Head of caudate nucleus (tissue), 42 donors: ENCODE measurements around the gene CLOCK.

ENCODE experiments used
- DNase-seq, 42 donors: peaks; one replicate each; pipeline versions ENCODE4 v3.0.0 to v3.0.0-alpha.2; 2020 to 2021; ENCODE audit warnings: mixed read lengths in 7 of 42
- intact Hi-C: fragments of 100-400 bp; cut with DNase I; formaldehyde crosslinking; loops from one replicate; pipeline ENCODE4 v1.15.0; 2022

Gene CLOCK

GRCh38 chr4:55440786-55441185 is 105.9 kb downstream of the CLOCK start:
- DNase-seq = no peak
- intact Hi-C loops = no loop called here

- intact Hi-C loops = loop anchor here (10.0 kb wide), 1 partner anchor 106 kb away; the partner anchor contains the start of gene CLOCK
- DNase-seq = no peak
Observed at GRCh38 chr4:55439023-55439422, 107.7 kb downstream of the CLOCK start.

DNA sequence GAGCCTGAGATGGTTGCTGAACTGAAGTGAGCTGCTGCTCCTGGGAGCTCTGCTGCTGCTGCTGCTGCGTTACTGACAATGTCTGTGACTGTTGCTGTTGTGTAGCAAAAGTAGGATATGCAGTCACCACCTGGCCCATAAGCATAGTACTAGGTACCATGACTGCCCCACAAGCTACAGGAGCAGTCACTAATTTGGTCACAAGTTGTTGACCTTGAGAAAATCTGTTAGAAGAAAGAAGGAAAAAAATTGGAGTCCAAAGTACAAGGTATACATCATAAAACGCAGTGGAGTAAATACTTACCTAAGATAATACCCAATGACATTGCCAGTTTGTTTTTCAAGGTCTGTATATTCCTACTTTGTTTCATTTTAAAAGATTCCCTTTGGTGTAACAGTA is 108.4 kb downstream of the CLOCK start:
- no peak for DNase-seq
- intact Hi-C loops = loop anchor here (10.0 kb wide), 1 partner anchor 106 kb away; the partner anchor contains the start of gene CLOCK

DNA sequence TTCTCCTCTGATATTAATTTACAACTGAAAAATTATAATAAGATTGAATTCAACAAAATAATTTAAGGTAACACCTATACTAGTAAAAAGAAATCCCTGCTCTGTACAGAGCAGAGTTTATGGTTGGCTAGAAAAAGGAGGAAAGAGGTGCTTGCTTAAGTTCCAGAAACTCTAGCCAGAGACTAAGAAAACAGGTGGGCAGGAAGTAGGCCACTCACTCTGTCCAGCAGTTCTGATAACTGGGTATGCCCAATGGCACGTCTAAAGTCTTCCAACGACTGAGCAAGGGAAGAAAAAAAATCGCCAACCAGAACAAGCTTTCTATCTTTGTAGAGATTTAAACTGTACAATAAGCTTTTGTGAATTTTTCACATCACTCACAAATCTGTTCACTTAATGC is 108.9 kb downstream of the CLOCK start:
- intact Hi-C loops = loop anchor here (10.0 kb wide), 1 partner anchor 107 kb away; the partner anchor contains the start of gene CLOCK

GRCh38 chr4:55437356-55437796 is 109.3 kb downstream of the CLOCK start:
- DNase-seq = no peak

More for the DNA sequence above, 108.9 kb downstream of the CLOCK start:
- no peak for DNase-seq

DNA sequence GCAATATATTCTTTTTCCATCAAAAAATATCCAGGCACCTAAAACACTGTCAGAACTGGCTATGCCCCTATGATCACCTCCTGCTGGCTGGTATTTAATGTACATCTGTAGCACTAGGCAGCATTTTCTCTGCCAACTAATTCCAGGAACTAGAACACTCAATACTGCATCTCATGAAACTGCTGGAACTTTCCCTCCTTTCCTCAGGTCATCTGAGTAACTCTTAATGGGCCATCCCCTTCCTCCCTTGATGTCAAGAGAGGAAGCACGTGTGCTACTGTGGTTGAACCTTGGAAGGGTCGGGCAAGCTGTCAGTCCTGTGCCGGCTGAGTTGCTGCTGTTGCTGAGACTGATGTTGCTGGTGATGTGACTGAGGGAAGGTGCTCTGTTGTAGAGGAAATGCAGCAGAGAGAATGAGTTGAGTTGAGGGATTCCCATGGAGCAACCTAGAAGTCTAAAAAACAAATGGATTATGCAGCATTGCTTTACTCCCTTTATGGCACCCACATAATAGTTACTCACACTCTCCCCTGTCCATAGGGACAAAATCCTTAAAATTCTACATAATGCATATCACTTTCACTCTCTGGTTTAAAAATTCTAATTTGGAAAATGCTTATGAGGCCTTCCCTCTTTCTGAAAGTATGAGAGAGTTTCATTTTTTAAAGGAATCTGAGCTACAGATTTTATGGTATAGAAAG is 111.4 kb downstream of the CLOCK start:
- intact Hi-C loops = loop anchor here (10.0 kb wide), 1 partner anchor 110 kb away; the partner anchor contains the start of gene CLOCK
- DNase-seq = no peak

More at GRCh38 chr4:55437356-55437796, 109.3 kb downstream of the CLOCK start:
- intact Hi-C loops = loop anchor here (10.0 kb wide), 1 partner anchor 107 kb away; the partner anchor contains the start of gene CLOCK

DNA sequence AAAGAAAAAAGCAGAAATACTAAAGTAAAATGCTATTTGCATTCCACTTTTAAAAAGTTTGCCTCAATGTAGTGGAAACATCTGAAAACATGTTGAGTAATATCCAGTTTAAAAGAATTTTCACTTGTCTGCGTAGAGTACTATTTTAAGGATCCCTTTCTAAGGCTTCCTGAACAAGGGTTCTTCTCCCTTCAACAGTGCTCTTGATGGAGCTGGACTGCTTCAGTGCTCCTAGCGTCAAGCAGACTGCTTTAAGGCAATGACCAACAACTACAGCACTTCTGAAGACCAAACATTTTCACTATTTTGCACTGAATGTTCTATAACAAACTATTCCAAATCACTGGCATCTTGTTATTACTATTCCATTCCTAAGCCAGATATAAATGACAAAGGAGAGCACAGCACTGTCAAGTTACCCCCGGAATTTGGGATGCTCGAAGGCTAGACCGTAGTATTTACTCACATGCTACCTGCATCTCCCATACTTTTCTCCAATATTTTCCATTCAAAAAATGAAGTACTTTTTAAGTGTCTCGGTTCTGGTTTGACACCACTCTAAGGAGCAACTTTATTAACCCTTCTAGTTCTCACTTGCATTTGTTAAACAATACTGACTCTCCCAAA is 114.9 kb downstream of the CLOCK start:
- intact Hi-C loops = loop anchor here (10.0 kb wide), 1 partner anchor 113 kb away; the partner anchor contains the start of gene CLOCK
- DNase-seq = no peak

- intact Hi-C loops = no loop called here
Observed at GRCh38 chr4:55424791-55425190, 121.9 kb downstream of the CLOCK start.

DNA sequence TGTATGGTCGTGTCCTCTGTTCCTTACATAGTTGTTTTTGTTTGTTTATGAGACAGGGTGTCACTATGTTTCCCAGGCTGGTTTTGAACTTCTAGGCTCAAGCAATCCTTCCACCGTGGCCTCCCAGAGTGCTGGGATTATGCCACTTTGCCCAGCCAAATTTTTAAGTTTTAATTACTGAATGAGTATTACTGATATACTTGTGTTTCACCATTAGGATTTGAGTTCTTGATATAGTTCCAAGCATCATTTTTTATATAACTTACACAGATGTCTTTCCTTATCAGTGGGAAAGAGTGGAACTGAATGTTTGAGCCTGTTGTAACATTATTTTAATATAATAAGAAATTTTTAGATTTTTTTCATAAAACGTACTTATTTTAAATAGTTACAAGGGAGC is 130.5 kb downstream of the CLOCK start:
- no peak for DNase-seq
- intact Hi-C loops = no loop called here

More at GRCh38 chr4:55424791-55425190, 121.9 kb downstream of the CLOCK start:
- DNase-seq = no peak

- intact Hi-C loops = no loop called here
- no peak for DNase-seq
Observed at GRCh38 chr4:55411621-55412020, 135.1 kb downstream of the CLOCK start.

- no peak for DNase-seq
- intact Hi-C loops = no loop called here
Observed at GRCh38 chr4:55410431-55410830, 136.3 kb downstream of the CLOCK start.

DNA sequence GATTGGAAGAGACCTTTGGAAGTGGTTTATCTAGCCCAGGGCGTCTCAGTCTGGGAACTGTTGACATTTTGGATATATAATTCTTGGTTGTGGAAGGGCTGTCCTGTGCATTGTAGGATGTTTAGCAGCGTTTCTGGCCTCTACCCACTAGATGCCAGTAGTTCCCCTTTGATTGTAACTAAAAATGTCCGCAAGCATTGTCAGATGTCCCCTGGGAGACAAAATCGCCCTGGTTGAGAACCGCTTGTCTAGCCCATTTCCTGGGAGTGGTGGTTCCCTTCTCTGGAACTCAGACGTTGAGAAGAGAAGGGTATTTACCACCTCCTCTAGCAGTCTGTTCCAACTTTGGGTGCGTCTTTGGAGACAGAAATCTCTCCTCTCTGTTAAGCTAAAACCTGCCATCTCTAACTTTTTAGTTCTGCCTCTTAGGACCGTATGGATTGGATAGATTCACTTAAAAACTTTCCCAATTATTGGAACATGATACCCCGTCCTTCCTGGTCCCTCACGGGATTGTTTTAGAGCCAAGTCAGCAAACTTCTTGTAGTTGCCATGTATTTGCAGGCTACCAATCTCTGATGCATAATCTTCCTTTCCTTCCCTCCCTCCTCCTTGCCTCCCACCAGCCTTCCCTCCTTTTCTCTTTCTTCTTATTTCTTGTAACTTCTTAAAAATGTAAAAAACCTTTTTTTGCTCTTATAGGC is 137.1 kb downstream of the CLOCK start:
- intact Hi-C loops = no loop called here
- DNase-seq = peak in 8 of 42 donors; percentile 14 to 60 (median 33)

- DNase-seq = no peak
- intact Hi-C loops = no loop called here
Observed at GRCh38 chr4:55407764-55408163, 138.9 kb downstream of the CLOCK start.

- intact Hi-C loops = no loop called here
Observed at GRCh38 chr4:55407119-55407518, 139.6 kb downstream of the CLOCK start.

GRCh38 chr4:55406545-55406944 is 140.2 kb downstream of the CLOCK start:
- DNase-seq = no peak
- intact Hi-C loops = no loop called here

More at GRCh38 chr4:55407119-55407518, 139.6 kb downstream of the CLOCK start:
- no peak for DNase-seq

DNA sequence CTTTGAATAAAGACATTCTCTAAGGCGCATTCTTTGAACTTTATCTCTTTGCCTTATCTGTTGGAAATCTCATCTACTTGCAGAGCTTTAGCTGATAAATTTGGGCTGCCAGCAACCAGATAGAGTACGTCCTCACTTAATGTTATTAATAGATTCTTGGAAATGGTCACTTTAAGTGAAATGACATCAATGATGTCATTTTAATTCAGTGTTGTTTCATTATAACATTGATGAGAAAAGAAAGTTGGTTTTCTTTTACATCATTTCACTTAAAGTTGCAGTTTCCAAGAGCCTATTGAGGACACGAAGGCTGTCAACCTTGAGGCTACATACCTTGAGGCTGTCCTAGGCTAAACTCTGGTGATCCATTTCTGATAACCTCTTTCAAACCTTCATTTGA is 141.6 kb downstream of the CLOCK start:
- DNase-seq = no peak
- intact Hi-C loops = no loop called here

GRCh38 chr4:55399581-55399980 is 147.1 kb downstream of the CLOCK start:
- intact Hi-C loops = loop anchor here (5.0 to 10.0 kb wide), 2 partner anchors 37 to 145 kb away; partner anchors contain the start of gene CLOCK
- peak in 4 of 42 donors; percentile 13 to 63 (median 36) for DNase-seq

- DNase-seq = peak in 2 of 42 donors; percentile 22 to 33
- intact Hi-C loops = loop anchor here (5.0 to 10.0 kb wide), 2 partner anchors 37 to 146 kb away; partner anchors contain the start of gene CLOCK
Observed at GRCh38 chr4:55398966-55399365, 147.7 kb downstream of the CLOCK start.

GRCh38 chr4:55398461-55398860 is 148.2 kb downstream of the CLOCK start:
- no peak for DNase-seq
- intact Hi-C loops = loop anchor here (5.0 to 10.0 kb wide), 2 partner anchors 36 to 146 kb away; partner anchors contain the start of gene CLOCK
